ENCODE measurements around the gene ZNF724. TPM values are rescaled to one million over a fixed set of nuclear protein-coding genes. Genes with fewer than 3 reads are reported as not detected.
"Not testable (repeated sequence)": the region's sequence is repeated elsewhere in the genome, so short reads cannot be mapped to it uniquely, and the experiment has no call there.

The ZNF724 gene
- 2.5 TPM for polyA plus RNA-seq (2012; ENCODE audit: insufficient read depth, insufficient read length)

DNA sequence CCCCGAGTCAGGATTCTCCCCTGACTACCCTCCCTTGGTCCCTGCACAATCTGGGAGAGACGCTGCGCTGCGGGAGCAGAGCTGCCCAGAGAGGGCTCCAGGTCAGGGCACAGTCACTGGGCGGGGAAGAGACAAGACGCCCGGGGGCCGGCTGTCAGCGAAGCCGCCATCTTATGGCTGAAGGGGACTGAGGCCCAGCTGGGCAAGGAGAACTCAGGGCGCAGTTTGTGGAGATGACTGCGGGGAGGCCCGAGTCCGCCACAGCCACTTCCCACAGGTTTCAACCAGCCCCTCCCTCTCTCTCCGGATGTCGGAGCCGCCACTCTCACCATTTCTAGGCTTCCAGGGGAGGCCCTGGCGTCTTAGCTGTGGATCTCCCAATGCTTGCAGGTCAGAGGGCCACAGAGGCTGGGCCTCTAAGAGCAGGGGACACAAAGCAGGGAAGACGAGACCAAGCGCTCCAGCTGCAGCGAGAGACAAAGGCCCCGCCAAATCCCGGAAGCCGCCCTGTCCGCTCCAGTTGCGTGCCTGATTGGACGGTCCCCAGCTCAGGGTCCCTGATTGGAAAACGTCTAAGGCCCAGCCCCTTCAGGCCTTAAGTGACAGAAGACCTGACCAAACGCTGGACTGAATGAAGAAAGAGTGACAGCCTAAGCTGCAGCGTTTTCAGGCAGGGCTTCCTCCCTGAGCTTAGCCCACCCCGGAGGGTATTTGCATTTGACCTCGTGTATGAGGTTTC, at the start of gene ZNF724:
Gene ZNF724, minus strand, starts transcription at position 484 of the 739 bp plus-strand sequence. Its CDS starts 152 bp downstream, at position 332.
- DNase-seq (ENCODE audit: low read depth, low spot score), result peak; percentile 99
- peak within 1 kb of the TSS; percentile 89 for H3K4me3 ChIP-seq (ENCODE audit: low read length)

DNA sequence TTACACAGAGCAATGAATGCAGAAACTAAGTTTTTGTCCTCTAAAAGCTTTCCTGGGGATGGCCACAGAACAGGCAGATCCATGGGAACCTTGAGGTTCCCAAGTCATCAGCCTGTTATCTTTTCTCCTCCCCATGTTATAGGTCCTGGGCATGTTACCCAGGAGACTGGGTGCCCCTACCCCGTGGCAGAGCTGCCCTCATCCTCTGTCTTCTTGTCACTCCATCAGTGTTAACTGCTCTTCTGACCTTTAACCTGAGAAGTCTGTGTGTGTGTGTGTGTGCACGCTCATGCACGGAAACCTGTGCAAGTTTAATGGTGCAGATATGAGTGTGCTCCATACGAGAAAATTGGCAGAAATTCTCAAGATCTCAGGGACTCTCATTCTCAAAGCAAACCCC, 43.9 kb upstream of the ZNF724 start:
- H3K4me3 ChIP-seq (ENCODE audit: low read length), result no peak overlapping the region
- no peak for DNase-seq (ENCODE audit: low read depth, low spot score)

DNA sequence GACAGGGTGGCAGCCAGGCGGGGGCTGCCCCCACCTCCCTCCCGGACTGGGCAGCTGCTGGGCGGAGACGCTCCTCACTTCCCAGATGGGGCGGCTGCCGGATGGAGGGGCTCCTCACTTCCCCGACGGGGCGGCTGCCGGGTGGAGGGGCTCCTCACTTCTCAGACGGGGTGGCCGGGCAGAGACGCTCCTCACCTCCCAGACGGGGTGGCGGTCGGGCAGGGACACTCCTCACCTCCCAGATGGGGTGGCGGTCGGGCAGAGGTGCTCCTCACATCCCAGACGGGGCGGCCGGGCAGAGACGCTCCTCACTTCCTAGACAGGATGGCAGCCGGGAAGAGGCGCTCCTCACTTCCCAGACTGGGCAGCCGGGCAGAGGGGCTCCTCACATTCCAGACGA, 39.8 kb upstream of the ZNF724 start:
- not testable (repeated sequence) for DNase-seq (ENCODE audit: low read depth, low spot score)

DNA sequence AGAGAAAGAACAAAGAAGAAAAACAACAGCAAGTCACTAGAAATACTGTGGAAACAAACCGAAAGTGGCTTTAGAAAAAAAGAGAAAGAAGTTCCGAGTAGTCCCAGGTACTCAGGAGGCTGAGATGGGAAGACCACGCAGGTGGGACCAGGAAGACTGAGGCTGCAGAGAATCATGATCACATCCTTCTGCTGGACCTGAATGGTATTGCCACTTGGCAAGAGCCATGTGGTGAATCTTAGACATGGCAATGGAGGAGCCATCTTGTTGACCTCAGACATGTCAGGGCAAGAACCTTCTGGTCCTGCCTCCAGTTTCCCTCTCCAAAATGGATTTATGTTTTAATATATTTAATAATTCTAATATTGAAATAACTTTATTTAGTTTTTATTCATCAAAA, 37.4 kb upstream of the ZNF724 start:
- no peak overlapping the region for H3K4me3 ChIP-seq (ENCODE audit: low read length)
- no peak for DNase-seq (ENCODE audit: low read depth, low spot score)

More for the DNA sequence above, 39.8 kb upstream of the ZNF724 start:
- H3K4me3 ChIP-seq (ENCODE audit: low read length), result not testable (repeated sequence)

DNA sequence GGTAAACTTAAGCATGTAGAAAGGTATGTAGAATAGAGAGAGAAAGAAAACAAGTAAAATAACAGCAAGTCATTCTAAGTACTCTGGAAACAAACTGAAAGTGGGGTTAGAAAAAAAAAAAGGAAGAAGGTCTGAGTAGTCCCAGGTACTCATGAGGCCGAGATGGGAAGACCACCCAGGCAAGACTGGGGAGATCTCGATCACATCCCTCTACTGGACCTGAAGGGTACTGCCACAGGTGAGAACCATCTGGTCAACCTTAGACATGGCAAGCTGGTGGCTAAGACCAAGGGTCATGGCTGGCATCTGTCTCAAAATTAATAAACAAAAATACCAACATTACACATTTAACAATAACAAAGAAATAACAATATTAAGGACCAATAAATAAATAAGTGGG, 36.3 kb upstream of the ZNF724 start:
- no peak overlapping the region for H3K4me3 ChIP-seq (ENCODE audit: low read length)
- DNase-seq (ENCODE audit: low read depth, low spot score), result no peak

DNA sequence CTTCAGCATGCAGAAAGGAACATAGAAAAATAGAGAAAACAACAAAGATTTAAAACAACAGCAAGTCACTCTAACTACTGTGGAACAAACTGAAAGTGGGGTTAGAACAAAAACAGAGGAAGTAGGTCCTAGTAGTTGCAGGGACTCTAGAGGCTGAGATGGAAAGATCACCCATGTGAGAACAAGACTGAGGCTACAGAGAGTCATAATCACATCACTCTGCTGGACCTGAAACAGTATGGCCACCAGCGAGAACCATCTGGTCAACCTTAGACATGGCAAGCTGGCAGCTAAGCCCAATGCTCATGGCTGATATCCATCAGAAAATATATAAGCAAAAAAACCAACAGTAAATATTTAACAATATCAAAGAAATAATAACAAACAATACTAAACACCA, 35.8 kb upstream of the ZNF724 start:
- H3K4me3 ChIP-seq (ENCODE audit: low read length), result no peak overlapping the region
- DNase-seq (ENCODE audit: low read depth, low spot score), result no peak

DNA sequence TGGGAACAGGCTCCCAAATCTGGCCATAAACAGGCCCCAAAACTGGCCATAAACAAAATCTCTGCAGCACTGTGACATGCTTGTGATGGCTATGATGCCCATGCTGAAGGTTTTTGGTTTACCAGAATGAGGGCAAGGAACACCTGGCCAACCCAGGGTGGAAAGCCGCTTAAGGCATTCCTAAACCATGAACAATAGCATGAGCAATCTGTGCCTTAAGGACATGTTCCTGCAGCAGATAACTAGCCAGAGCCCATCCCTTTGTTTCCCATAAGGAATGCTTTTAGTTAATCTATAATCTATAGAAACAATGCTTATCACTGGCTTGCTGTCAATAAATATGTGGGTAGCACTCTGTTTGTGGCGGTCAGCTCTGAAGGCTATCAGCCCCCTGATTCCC, 35.1 kb upstream of the ZNF724 start:
- not testable (repeated sequence) for DNase-seq (ENCODE audit: low read depth, low spot score); H3K4me3 ChIP-seq (ENCODE audit: low read length)

DNA sequence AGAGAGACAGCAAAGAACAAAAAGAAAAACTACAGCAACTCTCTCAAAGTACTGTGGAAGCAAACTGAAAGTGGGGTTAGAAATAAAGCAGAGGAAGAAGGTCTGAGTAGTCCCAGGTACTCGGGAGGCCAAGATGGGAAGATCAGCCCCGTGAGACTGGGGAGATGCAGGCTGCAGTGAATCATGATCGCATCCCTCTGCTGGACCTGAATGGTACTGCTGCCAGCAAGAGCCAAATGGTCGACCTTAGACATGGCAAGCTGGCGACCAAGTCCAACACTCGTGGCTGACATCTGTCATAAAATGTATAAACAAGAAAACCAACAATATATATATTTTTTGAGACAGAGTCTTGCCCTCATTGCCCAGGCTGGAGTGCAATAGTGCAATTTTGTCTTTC, 33.7 kb upstream of the ZNF724 start:
- peak; percentile 75 for DNase-seq (ENCODE audit: low read depth, low spot score)
- H3K4me3 ChIP-seq (ENCODE audit: low read length), result no peak overlapping the region

DNA sequence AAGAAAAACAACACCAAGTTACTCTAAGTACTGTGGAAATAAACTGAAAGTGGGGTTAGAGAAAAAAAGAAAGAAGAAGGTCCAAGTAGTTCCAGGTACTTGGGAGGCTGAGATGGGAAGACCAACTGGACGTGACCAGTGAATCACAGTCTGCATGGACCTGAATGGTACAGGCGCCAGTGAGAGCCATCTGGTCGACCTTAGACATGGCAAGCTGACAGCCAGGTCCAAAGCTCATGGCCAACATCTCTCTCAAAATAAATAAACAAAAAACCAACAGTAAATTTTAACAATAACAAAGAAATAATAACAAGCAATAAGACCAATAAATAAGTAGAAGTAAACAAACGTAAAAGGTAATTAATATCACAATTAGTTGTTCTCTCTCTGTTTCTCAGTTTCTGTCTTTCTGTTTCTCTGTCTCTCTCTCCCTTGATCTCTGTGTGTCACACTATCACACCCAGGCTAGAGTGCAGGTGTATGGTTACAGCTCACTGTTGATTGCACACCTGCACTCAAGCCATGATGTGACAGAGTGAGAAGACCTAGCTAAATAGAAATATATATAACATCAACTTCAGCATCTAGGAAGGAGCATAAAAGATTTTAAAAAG, 31.6 kb upstream of the ZNF724 start:
- DNase-seq (ENCODE audit: low read depth, low spot score), result no peak
- no peak overlapping the region for H3K4me3 ChIP-seq (ENCODE audit: low read length)

DNA sequence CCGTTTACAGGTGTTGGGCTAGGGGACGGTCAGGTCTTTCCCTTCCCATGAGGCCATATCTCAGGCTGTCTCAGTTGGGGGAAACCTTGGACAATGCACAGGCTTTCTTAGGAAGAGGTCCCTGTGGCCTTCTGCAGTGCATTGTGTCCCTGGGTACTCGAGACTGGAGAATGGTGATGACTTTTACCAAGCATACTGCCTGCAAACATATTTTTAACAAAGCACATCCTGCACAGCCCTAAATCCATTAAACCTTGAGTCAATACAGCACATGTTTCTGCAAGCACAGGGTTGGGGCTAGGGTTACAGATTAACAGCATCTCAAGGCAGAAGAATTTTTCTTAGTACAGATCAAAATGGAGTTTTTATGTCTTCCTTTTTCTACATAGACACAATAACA, 27.9 kb upstream of the ZNF724 start:
- H3K4me3 ChIP-seq (ENCODE audit: low read length); DNase-seq (ENCODE audit: low read depth, low spot score): not testable (repeated sequence)

DNA sequence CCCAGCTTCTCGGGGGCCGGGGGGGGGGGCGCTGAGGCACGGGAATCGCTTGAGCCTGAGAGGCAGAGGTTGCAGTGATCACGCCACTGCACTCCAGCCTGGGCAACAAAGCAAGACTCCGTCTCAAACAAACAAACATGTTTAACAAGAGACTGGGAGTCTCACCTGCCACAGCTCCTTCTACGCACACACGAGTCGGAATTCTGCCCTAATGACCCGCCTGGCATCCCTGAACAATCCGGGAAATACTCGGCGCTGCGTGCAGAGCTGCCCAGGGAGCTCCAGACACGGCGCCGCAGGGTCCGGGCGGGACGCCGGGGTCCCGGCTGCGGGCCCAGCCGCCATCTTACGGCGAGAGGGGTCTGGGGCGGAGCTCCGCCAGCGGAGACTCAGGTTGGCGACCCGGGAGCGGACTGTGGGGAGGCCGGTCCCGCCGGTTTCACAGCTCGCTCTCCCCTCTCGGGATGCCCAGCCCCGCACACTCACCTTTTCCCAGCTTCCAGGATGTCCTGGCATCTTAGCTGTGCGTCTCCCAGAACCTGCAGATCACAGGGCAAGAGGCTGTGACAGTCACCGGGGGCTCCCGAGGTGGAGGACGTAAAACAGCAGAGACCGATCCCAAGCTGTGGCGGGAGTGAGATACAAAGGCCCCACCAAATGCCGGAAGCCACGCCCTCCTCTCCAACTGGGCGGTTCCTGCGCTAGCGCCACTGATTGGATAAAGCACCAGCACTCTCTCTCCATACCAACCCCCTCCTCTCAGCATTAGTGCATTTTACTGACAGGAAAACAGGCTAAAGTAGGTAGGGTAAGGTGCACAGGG, 23.6 kb upstream of the ZNF724 start:
- DNase-seq (ENCODE audit: low read depth, low spot score), result peak; percentile 96
- peak overlapping the region; percentile 86 for H3K4me3 ChIP-seq (ENCODE audit: low read length)

DNA sequence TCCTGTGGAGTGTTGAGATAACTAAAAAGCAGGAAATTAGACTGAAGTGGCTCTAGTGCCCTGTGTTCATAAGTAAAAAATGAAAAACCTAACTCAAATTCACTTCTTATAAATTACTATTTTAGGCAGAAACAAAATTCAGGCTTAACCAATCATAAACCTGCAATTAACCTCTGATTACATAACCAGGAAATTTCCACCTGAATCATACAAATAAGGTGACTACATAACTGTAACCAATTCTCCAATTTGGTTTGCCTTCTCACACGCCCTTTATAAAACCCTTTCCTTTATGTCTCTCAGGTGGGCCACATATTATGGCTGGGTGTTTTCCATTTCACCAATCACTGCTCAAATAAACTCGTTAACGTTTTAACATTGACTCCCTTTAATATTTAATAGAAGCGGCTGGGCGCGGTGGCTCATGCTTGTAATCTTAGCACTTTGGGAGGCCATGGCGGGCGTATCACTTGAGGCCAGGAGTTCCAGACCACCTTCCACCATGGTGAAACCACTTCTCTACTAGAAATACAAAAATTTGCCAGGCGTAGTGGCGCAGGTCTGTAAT, 22.9 kb upstream of the ZNF724 start:
- no peak for DNase-seq (ENCODE audit: low read depth, low spot score)
- H3K4me3 ChIP-seq (ENCODE audit: low read length), result peak overlapping the region; percentile 86

DNA sequence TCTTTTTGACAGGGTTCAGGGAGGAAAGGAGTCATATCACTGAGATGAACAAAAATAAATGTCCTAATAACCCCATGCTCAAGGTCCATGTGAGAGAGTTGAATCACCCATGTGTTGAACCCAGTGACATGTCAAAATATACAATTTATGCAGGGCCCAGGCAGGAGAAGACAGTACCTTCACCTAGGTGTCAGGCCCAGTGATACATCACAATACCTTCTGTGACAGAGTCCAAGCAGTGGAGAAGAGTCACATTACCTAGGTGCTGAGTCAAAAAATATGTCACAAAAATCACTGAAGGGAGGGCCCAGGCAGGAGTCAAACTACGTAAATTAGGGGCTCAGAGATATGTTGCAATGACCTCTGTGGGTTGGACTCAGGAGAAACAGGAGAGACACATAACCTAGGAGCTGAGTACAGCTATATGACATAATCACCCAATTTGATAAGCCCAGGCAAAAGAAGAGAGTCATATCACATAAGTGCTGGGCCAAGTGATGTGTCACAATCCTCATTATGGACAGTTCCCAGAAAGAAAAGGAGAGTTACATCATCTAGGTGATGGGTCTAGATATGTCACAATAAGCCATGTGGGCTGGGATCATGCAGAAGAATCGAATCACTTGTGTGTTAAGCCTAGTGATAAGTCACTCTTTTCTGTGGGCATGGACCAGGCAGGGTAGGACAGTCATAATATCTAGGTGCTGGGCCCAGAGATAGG, 13.8 kb upstream of the ZNF724 start:
- DNase-seq (ENCODE audit: low read depth, low spot score), result no peak
- H3K4me3 ChIP-seq (ENCODE audit: low read length), result no peak overlapping the region

DNA sequence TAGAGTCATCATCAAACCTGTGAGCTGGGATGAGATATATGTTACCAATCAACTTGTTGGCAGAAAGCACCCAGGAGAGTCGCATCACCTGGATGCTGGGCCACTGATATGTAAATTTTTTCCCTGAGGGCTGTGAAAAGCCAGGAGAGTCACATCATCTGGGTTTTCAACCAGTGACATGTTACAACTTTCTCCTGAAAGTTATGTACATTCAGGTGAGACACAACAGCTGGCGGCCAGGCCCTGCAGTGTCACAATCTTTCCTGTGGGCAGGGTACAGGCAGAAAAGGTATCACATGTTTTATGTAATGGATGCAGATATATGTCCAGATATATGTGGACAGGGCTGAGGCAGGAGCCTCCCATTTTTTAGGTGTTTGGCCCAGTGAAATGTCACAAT, 13.2 kb upstream of the ZNF724 start:
- no peak for DNase-seq (ENCODE audit: low read depth, low spot score)
- H3K4me3 ChIP-seq (ENCODE audit: low read length), result no peak overlapping the region

DNA sequence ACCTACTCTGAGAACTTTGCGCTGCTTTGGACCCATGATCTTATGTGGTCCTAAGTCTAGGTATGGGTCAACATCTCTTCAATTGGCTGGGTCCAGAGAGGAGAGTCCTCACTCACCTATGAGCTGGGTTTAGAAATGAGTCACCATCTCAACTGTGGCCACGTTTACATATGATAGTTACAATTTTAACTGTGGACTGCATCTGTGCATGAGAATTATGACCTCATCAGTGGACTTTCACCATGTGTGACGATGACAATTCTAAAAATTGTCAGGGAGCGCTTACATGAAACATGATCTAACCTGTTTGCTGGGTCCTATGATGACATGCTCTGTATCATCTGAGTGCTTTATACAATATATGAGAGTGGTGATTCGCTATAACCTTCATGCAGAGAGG, 12.7 kb upstream of the ZNF724 start:
- no peak for DNase-seq (ENCODE audit: low read depth, low spot score)
- no peak overlapping the region for H3K4me3 ChIP-seq (ENCODE audit: low read length)

DNA sequence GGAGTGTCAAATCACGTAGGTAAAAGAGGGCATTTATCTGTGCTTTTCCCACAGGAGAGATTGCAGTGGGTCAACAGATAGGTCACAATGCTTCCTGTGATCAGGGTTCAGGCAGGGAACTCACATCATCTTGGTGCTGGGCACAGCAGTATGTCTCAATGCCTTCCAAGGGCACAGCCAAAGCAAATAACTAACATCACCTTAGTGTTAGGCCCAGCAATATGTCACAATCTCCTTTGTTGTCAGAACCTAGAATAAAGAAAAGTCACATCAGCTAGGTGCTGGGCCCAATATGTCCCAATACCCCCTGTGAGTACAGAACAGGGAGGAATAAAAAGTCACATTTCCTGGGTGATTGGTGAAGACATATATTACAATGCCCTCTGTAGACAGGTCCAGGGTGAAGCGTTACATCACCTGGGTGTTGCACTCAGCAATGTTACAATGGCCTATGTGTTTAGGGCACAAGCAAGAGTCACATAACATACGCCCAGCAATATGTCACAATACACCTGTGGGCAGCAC, 11.4 kb upstream of the ZNF724 start:
- no peak for DNase-seq (ENCODE audit: low read depth, low spot score)
- H3K4me3 ChIP-seq (ENCODE audit: low read length), result no peak overlapping the region

DNA sequence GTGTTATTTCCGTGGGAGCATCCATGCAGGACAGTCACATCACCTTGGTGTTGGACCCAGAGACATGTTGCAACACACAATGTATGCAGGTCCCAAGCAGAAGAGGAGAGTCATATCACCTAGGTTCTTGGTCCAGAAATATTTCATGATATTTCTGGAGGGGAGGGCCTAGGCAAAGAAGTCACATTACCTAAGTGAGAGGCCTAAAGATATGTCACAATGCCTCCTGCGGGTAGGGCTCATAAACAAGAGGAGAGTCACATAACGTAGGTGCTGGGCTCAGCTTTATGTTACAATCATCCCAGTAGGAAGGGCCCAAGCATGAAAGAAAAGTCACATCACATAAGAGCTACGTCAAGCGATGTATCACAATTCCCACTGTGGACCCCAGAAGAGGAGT, 10.8 kb upstream of the ZNF724 start:
- DNase-seq (ENCODE audit: low read depth, low spot score), result no peak
- H3K4me3 ChIP-seq (ENCODE audit: low read length), result no peak overlapping the region

DNA sequence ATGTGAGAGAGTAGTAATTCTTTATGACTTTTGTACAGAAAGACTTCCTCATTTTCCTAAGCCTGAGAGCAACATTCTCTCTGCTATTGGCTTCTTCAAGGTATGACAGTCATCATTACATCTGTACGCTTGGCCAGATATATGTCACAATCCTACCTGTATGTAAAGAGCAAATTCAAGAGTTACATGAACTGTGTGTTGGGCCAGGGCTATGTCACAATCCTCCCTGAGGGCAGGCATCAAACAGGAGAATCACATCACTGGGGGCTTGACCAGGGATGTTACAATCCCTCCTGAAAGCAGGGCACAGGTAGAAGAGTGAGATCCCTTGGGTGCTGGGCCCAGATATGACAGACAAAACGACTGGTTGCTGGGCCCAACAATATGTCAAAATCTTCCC, 9.8 kb upstream of the ZNF724 start:
- DNase-seq (ENCODE audit: low read depth, low spot score), result no peak
- no peak overlapping the region for H3K4me3 ChIP-seq (ENCODE audit: low read length)

DNA sequence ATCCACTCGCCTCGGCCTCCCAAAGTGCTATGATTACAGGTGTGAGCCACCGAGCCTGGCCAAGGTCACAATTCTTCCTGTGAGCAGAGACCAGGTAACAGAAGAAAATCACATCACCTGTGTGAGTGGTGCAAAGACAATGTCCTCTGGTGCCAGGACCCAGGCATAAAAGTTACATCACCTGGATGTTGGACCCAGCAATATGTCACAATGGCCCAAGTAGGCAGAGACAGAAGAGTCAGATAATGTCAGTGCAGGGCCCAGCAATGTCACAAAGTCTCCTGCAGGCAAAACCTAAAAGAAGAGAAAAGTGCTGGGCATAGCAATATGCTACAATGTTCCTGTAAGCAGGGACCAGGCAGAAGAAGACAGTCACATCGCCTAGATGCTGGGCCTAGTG, 5.5 kb upstream of the ZNF724 start:
- DNase-seq (ENCODE audit: low read depth, low spot score), result no peak
- H3K4me3 ChIP-seq (ENCODE audit: low read length), result no peak overlapping the region

All from Jurkat, Clone E6-1 (cell line).